ENCODE measurements around the gene CLECL1. TPM values are rescaled to one million over a fixed set of nuclear protein-coding genes. Genes with fewer than 3 reads are reported as not detected.

CLECL1 gene
- total RNA-seq, 4 donors from 2014 or later: 1.9 TPM; not detected in 3

- Histone ChIP-seq H3K9me3 (no peaks in the 10 kb centered on the region), H3K4me3 (no peak overlapping the region), H3K27ac (no peak overlapping the region), H3K36me3 (no peaks in the 10 kb centered on the region), H3K27me3 (no peaks in the 10 kb centered on the region), H3K4me1 (no peaks in the 10 kb centered on the region)
- DNase-seq: no peak
- intact Hi-C loops (cut with DNase I; ENCODE audit: low total_unique reads): no loop called here
- no peak for TF ChIP-seq CTCF (IDR thresholded peaks at IDR 0.05)
- no peak for TF ChIP-seq POLR2A (IDR thresholded peaks at IDR 0.05)
Measured at GRCh38 chr12:9752145-9752933, 19.4 kb upstream of the CLECL1 start.

GRCh38 chr12:9751204-9752144 is 18.6 kb upstream of the CLECL1 start:
- Histone ChIP-seq H3K9me3 (no peaks in the 10 kb centered on the region), H3K27ac (no peak overlapping the region), H3K4me1 (no peaks in the 10 kb centered on the region), H3K27me3 (no peaks in the 10 kb centered on the region), H3K4me3 (peak overlapping the region in 1 of 2 donors; percentile 14), H3K36me3 (no peaks in the 10 kb centered on the region)
- TF ChIP-seq POLR2A (IDR thresholded peaks at IDR 0.05): no peak
- peak in 1 of 4 experiments; percentile 50 for TF ChIP-seq CTCF (IDR thresholded peaks at IDR 0.05)
- intact Hi-C loops (cut with DNase I; ENCODE audit: low total_unique reads): no loop called here
- no peak for DNase-seq

- no peak overlapping the region for H3K27ac ChIP-seq
- H3K27me3 ChIP-seq: no peaks in the 10 kb centered on the region
- H3K9me3 ChIP-seq: no peaks in the 10 kb centered on the region
- TF ChIP-seq CTCF (IDR thresholded peaks at IDR 0.05): peak; percentile 62 to 85 (median 82)
- no peak for TF ChIP-seq POLR2A (IDR thresholded peaks at IDR 0.05)
- peak overlapping the region in 1 of 2 donors; percentile 14 for H3K4me3 ChIP-seq
- intact Hi-C loops (cut with DNase I; ENCODE audit: low total_unique reads): no loop called here
- no peaks in the 10 kb centered on the region for H3K4me1 ChIP-seq
- H3K36me3 ChIP-seq: no peaks in the 10 kb centered on the region
- DNase-seq: peak in 1 of 2 donors; percentile 49
Measured at GRCh38 chr12:9750276-9751203, 17.6 kb upstream of the CLECL1 start.

GRCh38 chr12:9749640-9750039 is 16.7 kb upstream of the CLECL1 start:
- no peak overlapping the region for H3K4me3 ChIP-seq
- intact Hi-C loops (cut with DNase I; ENCODE audit: low total_unique reads): no loop called here
- no peaks in the 10 kb centered on the region for H3K27me3 ChIP-seq
- no peak for TF ChIP-seq CTCF (IDR thresholded peaks at IDR 0.05)
- no peak for TF ChIP-seq POLR2A (IDR thresholded peaks at IDR 0.05)
- no peak for DNase-seq
- no peaks in the 10 kb centered on the region for H3K4me1 ChIP-seq
- no peaks in the 10 kb centered on the region for H3K9me3 ChIP-seq
- H3K27ac ChIP-seq: no peak overlapping the region
- no peaks in the 10 kb centered on the region for H3K36me3 ChIP-seq

Data from uterus (tissue), 4 donors.